SJSA1 (cell line): ENCODE data around the gene GPC4. TPM values are rescaled to one million over a fixed set of nuclear protein-coding genes. Genes with fewer than 3 reads are reported as not detected.
"Not testable (repeated sequence)": the region's sequence is repeated elsewhere in the genome, so short reads cannot be mapped to it uniquely, and the experiment has no call there.

Experiments
- DNase-seq, 2 experiments: peaks; one replicate each; pipeline ENCODE4 v3.0.0-alpha.2; 2015 to 2020; ENCODE audit warnings: low spot score in 2 of 2, low read depth in 1 of 2
- H3K27ac ChIP-seq: fragments of 250-450 bp; sonication (Bioruptor Pico); 2 replicates; pipeline ENCODE4 v1.5.1; 2020; ENCODE audit warnings: mild to moderate bottlenecking, moderate library complexity
- H3K27me3 ChIP-seq: fragments of 250-450 bp; sonication (Bioruptor Pico); replicated peaks from 2 replicates; pipeline ENCODE4 v1.5.1; 2020; ENCODE audit warnings: mild to moderate bottlenecking, moderate library complexity
- H3K36me3 ChIP-seq: fragments of 250-450 bp; sonication (Bioruptor Pico); 2 replicates; pipeline ENCODE4 v1.5.1; 2020; ENCODE audit warnings: mild to moderate bottlenecking
- H3K4me1 ChIP-seq: fragments of 250-450 bp; sonication (Bioruptor Pico); replicated peaks from 2 replicates; pipeline ENCODE4 v1.6.1; 2021; ENCODE audit warnings: mild to moderate bottlenecking
- H3K4me3 ChIP-seq: fragments of 250-450 bp; sonication (Bioruptor Pico); 2 replicates; pipeline ENCODE4 v1.5.1; 2020; ENCODE audit warnings: mild to moderate bottlenecking
- H3K9me3 ChIP-seq: fragments of 250-450 bp; sonication (Bioruptor Pico); replicated peaks from 2 replicates; pipeline ENCODE4 v1.5.1; 2020; ENCODE audit warnings: mild to moderate bottlenecking
- total RNA-seq: library from RNA; depleted of rRNA; stranded (reverse); fragments of >200 nt; shearing (Covaris generic); gene quantifications from 2 replicates; pipeline ENCODE4 v1.2.3, GENCODE V29; 2014

Gene GPC4
- total RNA-seq, 1 experiment from 2014 or later: 25.8 TPM

DNA sequence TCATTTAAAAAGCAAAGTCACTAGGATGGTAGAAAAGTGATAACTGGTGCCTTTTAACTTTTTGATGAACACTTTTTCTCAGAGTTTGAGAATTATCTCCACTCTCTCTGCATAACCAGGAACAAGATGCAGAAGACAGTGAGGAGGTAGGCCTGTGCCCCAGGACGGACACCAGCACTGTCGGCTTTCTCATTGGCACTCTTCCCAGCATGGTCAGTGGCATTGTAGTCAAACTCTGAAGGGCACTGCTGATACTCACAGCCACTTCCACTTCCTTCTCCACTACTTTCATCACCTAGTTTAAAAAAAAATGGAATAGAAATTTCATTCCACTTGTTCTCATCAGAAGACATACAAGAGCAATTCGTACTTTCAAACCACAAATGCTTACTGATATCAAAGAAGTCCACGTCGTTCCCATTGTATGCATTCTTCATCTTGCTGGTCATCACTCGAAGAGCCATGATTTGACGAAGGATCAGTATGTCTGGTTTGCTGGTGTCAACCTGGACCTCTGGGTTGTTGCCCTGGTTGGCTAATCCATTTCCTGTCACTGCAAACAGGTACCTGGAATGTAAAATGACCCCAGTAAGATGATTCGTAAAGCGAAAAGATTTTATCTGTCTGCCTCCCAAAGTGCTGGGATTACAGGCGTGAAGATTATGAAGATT, 112.4 kb downstream of the GPC4 start:
- no peaks in the 10 kb centered on the region for H3K27me3 ChIP-seq
- H3K36me3 ChIP-seq: peaks cover 39% of the 10 kb centered on the region
- no peak overlapping the region for H3K4me3 ChIP-seq
- no peak overlapping the region for H3K27ac ChIP-seq
- peaks cover 26% of the 10 kb centered on the region for H3K4me1 ChIP-seq
- no peaks in the 10 kb centered on the region for H3K9me3 ChIP-seq
- no peak for DNase-seq

GRCh38 chrX:133300591-133300990, 114.7 kb downstream of the GPC4 start:
- peaks cover 33% of the 10 kb centered on the region for H3K4me1 ChIP-seq
- DNase-seq: no peak
- H3K27ac ChIP-seq: no peak overlapping the region
- H3K9me3 ChIP-seq: no peaks in the 10 kb centered on the region
- H3K27me3 ChIP-seq: no peaks in the 10 kb centered on the region
- H3K4me3 ChIP-seq: no peak overlapping the region
- H3K36me3 ChIP-seq: peaks cover 38% of the 10 kb centered on the region

GRCh38 chrX:133297284-133297683, 118.0 kb downstream of the GPC4 start:
- H3K4me3 ChIP-seq: no peak overlapping the region
- H3K9me3 ChIP-seq: no peaks in the 10 kb centered on the region
- DNase-seq: peak; percentile 69 to 81
- peaks cover 41% of the 10 kb centered on the region for H3K4me1 ChIP-seq
- peaks cover 9% of the 10 kb centered on the region for H3K36me3 ChIP-seq
- H3K27ac ChIP-seq: peak overlapping the region; percentile 52
- H3K27me3 ChIP-seq: no peaks in the 10 kb centered on the region

DNA sequence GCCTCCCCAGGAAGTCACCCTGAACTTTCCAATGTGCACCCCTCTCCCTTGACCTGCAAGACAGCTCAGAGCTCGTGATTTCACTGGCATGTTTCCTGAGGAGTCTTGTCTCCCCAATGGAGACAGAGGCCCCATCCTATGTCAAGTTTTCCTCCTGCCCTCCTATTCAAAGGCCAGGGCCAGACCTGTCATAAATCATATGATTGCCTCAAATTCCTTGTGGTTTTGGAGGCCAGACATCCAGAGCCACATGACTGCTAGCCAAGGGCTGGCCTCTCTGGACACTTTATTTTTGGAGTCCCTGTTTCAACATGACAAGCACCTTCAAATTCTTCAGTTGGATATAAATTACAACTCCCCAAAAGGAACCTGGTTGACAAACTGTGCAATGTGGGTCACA, 121.2 kb downstream of the GPC4 start:
- H3K36me3 ChIP-seq: 0 out of 2 replicates have a peak, but pooled peaks cover 2% of the 10 kb centered on the region
- no peak for DNase-seq
- H3K4me3 ChIP-seq: no peak overlapping the region

GRCh38 chrX:133290076-133290475, 125.2 kb downstream of the GPC4 start:
- no peaks in the 10 kb centered on the region for H3K9me3 ChIP-seq
- peaks cover 9% of the 10 kb centered on the region; the same call in 1 of the 2 replicates for H3K4me1 ChIP-seq
- no peak overlapping the region for H3K27ac ChIP-seq
- no peak overlapping the region for H3K4me3 ChIP-seq
- H3K36me3 ChIP-seq: no peaks in the 10 kb centered on the region
- no peak for DNase-seq
- no peaks in the 10 kb centered on the region for H3K27me3 ChIP-seq

More for the DNA sequence above, 121.2 kb downstream of the GPC4 start:
- no peaks in the 10 kb centered on the region for H3K9me3 ChIP-seq
- H3K27me3 ChIP-seq: no peaks in the 10 kb centered on the region
- no peak overlapping the region for H3K27ac ChIP-seq
- peaks cover 41% of the 10 kb centered on the region for H3K4me1 ChIP-seq

DNA sequence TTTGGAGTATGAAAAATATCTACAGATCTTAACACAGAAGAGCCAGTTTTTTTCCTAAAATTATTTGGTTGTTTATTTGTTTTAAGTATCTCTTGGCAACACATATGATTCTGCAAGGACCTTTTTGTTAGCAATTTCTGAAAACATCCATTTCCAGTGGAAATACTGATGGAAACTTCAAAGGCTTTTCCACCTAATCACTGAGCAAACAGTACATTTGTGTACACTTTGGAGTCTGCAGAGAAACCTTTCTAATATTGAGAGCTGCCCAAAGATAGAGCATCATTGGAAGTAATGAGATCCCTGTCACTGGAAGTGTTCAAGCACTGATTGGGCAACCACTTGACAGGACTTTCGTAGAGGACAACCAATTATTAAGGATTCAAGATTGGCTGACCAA, 127.4 kb downstream of the GPC4 start:
- DNase-seq: no peak
- no peak overlapping the region for H3K4me3 ChIP-seq
- no peaks in the 10 kb centered on the region for H3K4me1 ChIP-seq
- no peak overlapping the region for H3K27ac ChIP-seq
- H3K36me3 ChIP-seq: no peaks in the 10 kb centered on the region
- no peaks in the 10 kb centered on the region for H3K27me3 ChIP-seq
- no peaks in the 10 kb centered on the region for H3K9me3 ChIP-seq

GRCh38 chrX:133285341-133285740, 129.9 kb downstream of the GPC4 start:
- DNase-seq: no peak
- H3K4me1 ChIP-seq: no peaks in the 10 kb centered on the region
- no peak overlapping the region for H3K4me3 ChIP-seq
- no peaks in the 10 kb centered on the region for H3K36me3 ChIP-seq
- H3K9me3 ChIP-seq: no peaks in the 10 kb centered on the region
- no peaks in the 10 kb centered on the region for H3K27me3 ChIP-seq
- H3K27ac ChIP-seq: no peak overlapping the region

GRCh38 chrX:133279112-133279730, 136.1 kb downstream of the GPC4 start:
- not testable (repeated sequence) for DNase-seq, H3K36me3 ChIP-seq, H3K4me1 ChIP-seq, H3K9me3 ChIP-seq, H3K27me3 ChIP-seq, H3K4me3 ChIP-seq, H3K27ac ChIP-seq

DNA sequence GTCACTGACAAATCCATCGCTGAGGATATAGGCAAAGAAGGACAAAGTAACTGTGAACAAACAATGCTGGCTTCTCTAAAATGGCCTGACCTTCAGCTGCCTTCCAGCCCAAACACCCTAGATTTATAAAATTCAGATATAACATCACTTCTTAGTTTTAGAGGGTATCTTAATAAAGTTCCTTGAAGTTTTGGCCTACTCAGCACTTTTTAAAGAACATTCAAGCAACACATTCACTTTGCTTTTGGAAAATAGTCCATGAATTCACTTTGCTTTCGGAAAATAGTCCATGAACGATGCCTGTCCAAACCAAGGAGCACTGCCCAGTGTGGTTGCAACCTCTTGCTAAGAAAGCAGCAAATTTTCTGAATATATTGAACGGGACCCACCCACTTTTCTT, 142.1 kb downstream of the GPC4 start:
- H3K4me3 ChIP-seq: no peak overlapping the region
- no peaks in the 10 kb centered on the region for H3K9me3 ChIP-seq
- H3K27ac ChIP-seq: no peak overlapping the region
- no peaks in the 10 kb centered on the region for H3K27me3 ChIP-seq
- no peak for DNase-seq
- H3K4me1 ChIP-seq: no peaks in the 10 kb centered on the region
- no peaks in the 10 kb centered on the region for H3K36me3 ChIP-seq

DNA sequence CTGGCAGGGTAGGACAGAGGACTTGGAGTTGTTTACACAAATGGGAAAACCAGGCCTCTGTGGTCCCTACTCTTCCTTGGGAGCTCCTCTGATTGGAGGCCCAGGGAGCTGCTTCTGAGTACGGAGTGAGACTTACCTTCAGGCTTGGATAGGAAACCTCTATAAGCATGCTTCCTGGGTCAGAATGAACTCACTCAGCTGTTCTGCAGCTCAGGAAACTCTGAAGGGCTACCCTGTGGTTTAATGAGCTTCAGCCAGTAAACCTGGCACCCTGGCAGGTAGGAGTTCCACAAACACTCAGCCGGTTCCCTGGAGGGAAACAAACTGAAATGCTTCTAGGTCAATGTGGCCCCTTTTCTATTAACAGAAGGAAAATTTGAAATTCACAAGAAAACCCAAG, 146.1 kb downstream of the GPC4 start:
- no peak for DNase-seq
- Histone ChIP-seq H3K36me3 (no peaks in the 10 kb centered on the region), H3K27me3 (no peaks in the 10 kb centered on the region), H3K4me1 (peaks cover 11% of the 10 kb centered on the region), H3K4me3 (no peak overlapping the region), H3K27ac (no peak overlapping the region), H3K9me3 (no peaks in the 10 kb centered on the region)

- no peak for DNase-seq
- Histone ChIP-seq H3K36me3 (no peaks in the 10 kb centered on the region), H3K9me3 (no peaks in the 10 kb centered on the region), H3K4me1 (peaks cover 11% of the 10 kb centered on the region), H3K27me3 (no peaks in the 10 kb centered on the region), H3K27ac (no peak overlapping the region), H3K4me3 (no peak overlapping the region)
These were observed 147.7 kb downstream of the GPC4 start for GRCh38 chrX:133267621-133268020.

- DNase-seq: peak; percentile 59 to 72
- H3K9me3 ChIP-seq: no peaks in the 10 kb centered on the region
- H3K4me3 ChIP-seq: no peak overlapping the region
- no peaks in the 10 kb centered on the region for H3K36me3 ChIP-seq
- no peaks in the 10 kb centered on the region for H3K27me3 ChIP-seq
- H3K4me1 ChIP-seq: peaks cover 11% of the 10 kb centered on the region
- peak overlapping the region; percentile 10 for H3K27ac ChIP-seq
These were observed 150.0 kb downstream of the GPC4 start for GRCh38 chrX:133265331-133265730.

DNA sequence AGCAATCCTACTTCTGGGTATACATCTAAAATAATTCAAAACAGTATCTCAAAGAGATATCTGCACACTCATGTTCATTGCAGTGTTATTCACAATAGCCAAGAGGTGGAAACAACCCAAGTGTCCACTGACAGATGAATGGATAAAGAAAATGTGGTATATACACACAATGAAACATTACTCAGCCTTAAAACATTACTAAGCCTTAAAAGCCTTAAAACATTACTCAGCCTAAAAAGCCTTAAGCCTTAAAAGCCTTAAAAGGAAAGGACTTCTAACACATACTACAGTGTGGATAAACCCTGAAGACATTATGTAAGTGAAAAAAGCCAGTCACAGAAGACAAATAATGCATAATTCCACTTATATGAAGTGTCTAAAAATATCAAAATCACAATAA, 156.8 kb downstream of the GPC4 start:
- Histone ChIP-seq H3K27ac (peak overlapping the region; percentile 41), H3K27me3 (no peaks in the 10 kb centered on the region), H3K4me3 (no peak overlapping the region), H3K9me3 (no peaks in the 10 kb centered on the region), H3K4me1 (peaks cover 36% of the 10 kb centered on the region), H3K36me3 (no peaks in the 10 kb centered on the region)
- DNase-seq: peak in 1 of 2 experiments; percentile 49

- peak in 1 of 2 experiments; percentile 23 for DNase-seq
- Histone ChIP-seq H3K36me3 (no peaks in the 10 kb centered on the region), H3K27ac (peak overlapping the region; percentile 74), H3K4me1 (peaks cover 33% of the 10 kb centered on the region), H3K9me3 (no peaks in the 10 kb centered on the region), H3K4me3 (no peak overlapping the region), H3K27me3 (no peaks in the 10 kb centered on the region)
These were observed 160.6 kb downstream of the GPC4 start for GRCh38 chrX:133254666-133255065.
